WTC11 (cell line): Measurements from ENCODE around the gene INPP5F.

Source experiments
- NFYB ChIP-seq: sonication (generic); formaldehyde crosslinking; conservative IDR thresholded peaks from 2 replicates; pipeline ENCODE4 v1.8.0; 2022; ENCODE audit warnings: low read depth, missing genetic modification reagents
- TF ChIP-seq, protein P1 (sequence below): fragments of 200-600 bp; IDR thresholded peaks from 2 replicates; pipeline ENCODE4 v1.8.0; 2022; ENCODE audit warnings: antibody characterized with exemption
- TF ChIP-seq, protein P2 (sequence below): sonication (generic); formaldehyde crosslinking; IDR thresholded peaks from 2 replicates; pipeline ENCODE4 v1.8.0; 2022; ENCODE audit warnings: mild to moderate bottlenecking, missing genetic modification reagents
- TF ChIP-seq, protein P3 (sequence below): sonication (generic); formaldehyde crosslinking; IDR thresholded peaks from 2 replicates; pipeline ENCODE4 v1.8.1; 2023; ENCODE audit warnings: mild to moderate bottlenecking, moderate library complexity, missing genetic modification reagents

DNA sequence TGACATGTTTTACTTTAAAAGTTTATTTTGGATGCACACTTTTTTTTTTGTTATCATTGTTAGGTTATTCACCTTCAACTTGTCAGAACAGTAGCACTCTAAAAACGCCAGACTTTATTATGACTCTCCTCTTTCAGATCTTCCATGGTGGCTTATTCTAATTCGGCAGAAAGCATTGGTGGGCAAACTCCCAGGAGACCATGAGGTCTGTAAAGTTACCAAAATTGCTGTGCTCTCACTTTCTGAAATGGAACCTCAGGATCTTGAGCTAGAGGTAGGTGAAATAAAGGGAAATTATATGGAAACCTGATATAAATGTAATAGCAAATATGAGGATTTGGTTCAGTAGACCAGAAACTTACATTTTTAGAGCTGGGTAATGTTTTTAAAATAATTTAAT, 55.6 kb downstream of the INPP5F start:
- TF ChIP-seq, protein P1, sequence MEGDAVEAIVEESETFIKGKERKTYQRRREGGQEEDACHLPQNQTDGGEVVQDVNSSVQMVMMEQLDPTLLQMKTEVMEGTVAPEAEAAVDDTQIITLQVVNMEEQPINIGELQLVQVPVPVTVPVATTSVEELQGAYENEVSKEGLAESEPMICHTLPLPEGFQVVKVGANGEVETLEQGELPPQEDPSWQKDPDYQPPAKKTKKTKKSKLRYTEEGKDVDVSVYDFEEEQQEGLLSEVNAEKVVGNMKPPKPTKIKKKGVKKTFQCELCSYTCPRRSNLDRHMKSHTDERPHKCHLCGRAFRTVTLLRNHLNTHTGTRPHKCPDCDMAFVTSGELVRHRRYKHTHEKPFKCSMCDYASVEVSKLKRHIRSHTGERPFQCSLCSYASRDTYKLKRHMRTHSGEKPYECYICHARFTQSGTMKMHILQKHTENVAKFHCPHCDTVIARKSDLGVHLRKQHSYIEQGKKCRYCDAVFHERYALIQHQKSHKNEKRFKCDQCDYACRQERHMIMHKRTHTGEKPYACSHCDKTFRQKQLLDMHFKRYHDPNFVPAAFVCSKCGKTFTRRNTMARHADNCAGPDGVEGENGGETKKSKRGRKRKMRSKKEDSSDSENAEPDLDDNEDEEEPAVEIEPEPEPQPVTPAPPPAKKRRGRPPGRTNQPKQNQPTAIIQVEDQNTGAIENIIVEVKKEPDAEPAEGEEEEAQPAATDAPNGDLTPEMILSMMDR, result no peak
- TF ChIP-seq NFYB (CRISPR knock-in tag), result no peak
- TF ChIP-seq, protein P2, sequence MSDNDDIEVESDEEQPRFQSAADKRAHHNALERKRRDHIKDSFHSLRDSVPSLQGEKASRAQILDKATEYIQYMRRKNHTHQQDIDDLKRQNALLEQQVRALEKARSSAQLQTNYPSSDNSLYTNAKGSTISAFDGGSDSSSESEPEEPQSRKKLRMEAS (CRISPR knock-in tag), result no peak
- TF ChIP-seq, protein P3, sequence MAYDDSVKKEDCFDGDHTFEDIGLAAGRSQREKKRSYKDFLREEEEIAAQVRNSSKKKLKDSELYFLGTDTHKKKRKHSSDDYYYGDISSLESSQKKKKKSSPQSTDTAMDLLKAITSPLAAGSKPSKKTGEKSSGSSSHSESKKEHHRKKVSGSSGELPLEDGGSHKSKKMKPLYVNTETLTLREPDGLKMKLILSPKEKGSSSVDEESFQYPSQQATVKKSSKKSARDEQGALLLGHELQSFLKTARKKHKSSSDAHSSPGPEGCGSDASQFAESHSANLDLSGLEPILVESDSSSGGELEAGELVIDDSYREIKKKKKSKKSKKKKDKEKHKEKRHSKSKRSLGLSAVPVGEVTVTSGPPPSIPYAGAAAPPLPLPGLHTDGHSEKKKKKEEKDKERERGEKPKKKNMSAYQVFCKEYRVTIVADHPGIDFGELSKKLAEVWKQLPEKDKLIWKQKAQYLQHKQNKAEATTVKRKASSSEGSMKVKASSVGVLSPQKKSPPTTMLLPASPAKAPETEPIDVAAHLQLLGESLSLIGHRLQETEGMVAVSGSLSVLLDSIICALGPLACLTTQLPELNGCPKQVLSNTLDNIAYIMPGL (CRISPR knock-in tag), result no peak
